Pancreas (tissue), 10 donors: ENCODE data around the gene HSPA12A. TPM values are rescaled to one million over a fixed set of nuclear protein-coding genes. Genes with fewer than 3 reads are reported as not detected.

Experiments used
- ATAC-seq, 4 donors: fragments of 200-7000 bp; cut with Tn5 transposase; one replicate each; pipeline versions ENCODE4 v1.8.0 to v1.9.1; 2020; ENCODE audit warnings: mild to moderate bottlenecking in 4 of 4, moderate library complexity in 4 of 4
- DNase-seq, 6 donors: peaks; one replicate each; pipeline ENCODE4 v3.0.0-alpha.2; 2020
- FAIRE-seq: peaks from 2 replicates; lab custom pipeline; 2012; peaks lifted over from hg19 to GRCh38; lab: Jason Lieb, UNC
- H3K27ac ChIP-seq, 4 donors: fragments of 200-600 bp; sonication (generic); 1 replicate in 3 of 4; 2 replicates in 1 of 4; pipeline versions ENCODE4 v1.5.0 to v1.8.0; 2020
- H3K27me3 ChIP-seq, 4 donors: fragments of 200-600 bp; one replicate each; pipeline ENCODE4 v1.8.0; 2021
- H3K36me3 ChIP-seq, 3 donors: fragments of 200-600 bp; sonication (generic) in 1 of 3; one replicate each; pipeline versions ENCODE4 v1.5.0 to v1.8.0; 2020 to 2021
- H3K4me1 ChIP-seq, 3 donors: fragments of 200-600 bp; one replicate each; pipeline ENCODE4 v1.8.0; 2021
- H3K4me3 ChIP-seq, 4 donors: fragments of 200-600 bp; sonication (generic) in 2 of 4; one replicate each; pipeline versions ENCODE4 v1.5.0 to v1.8.0; 2020 to 2021
- H3K9me3 ChIP-seq, 4 donors: fragments of 200-600 bp; one replicate each; pipeline ENCODE4 v1.8.0; 2021
- CTCF ChIP-seq, 4 donors: fragments of 200-600 bp; sonication (generic) in 3 of 4; IDR thresholded peaks; one replicate each; pipeline versions ENCODE4 v1.5.0 to v1.8.0; 2021; ENCODE audit warnings: antibody characterized with exemption in 4 of 4
- WGBS, 2 donors: extraction: QIAGEN DNeasy Blood & Tissue Kit; methylation state at CpG; one replicate each; pipeline ENCODE4 v1.1.7; 2013; 5-methylcytosine and 5-hydroxymethylcytosine counted together
- intact Hi-C, 3 donors: fragments of 100-400 bp; cut with DNase I; formaldehyde crosslinking; loops; one replicate each; pipeline versions ENCODE4 v1.11.1 to v1.14.2; 2022
- polyA plus RNA-seq, 2 donors: library from polyadenylated mRNA; stranded (reverse); fragments of 200-250 nt; gene quantifications; one replicate each; pipeline ENCODE4 v1.2.3, GENCODE V29; 2013
- total RNA-seq, 6 donors: library from RNA; stranded (reverse); fragmentation: NEBNext Ultra II Directional in 4 of 6; extraction: Animal tissue kit (Norgen Biotek cat#: 25700) in 4 of 6; gene quantifications; one replicate each; pipeline versions ENCODE4 v1.2.1 to v1.2.4, GENCODE V29; 2021 to 2023
- donor health status: healthy with polysubstance abuse.
- donor health status: DM: no; HTN: no; CAD: no; lungs with moderate emphysema.
- donor health status: DM: no; HTN: no; CAD: no.
- donor health status: control.
- donor health status: control.
- donor health status: Bipolar disorder and iron deficiency.
- donor health status: DM: yes; HTN: yes; CAD: no.
- donor health status: DM: no; HTN: no; CAD: no.
- donor health status: DM: no; HTN: no; CAD: no.
- donor health status: DM: yes; HTN: yes; CAD: no.

Gene HSPA12A
- 1 to 10 TPM; 3.1 to 8.2 (median 4.5) TPM for total RNA-seq
- polyA plus RNA-seq = 1 to 10 TPM; 2.7 to 3.6 TPM

GRCh38 chr10:116742367-116743265 lies at the start of gene HSPA12A:
TSS of gene HSPA12A (minus strand) at chr10:116742566. CDS start at chr10:116742469, 97 bp downstream.
- no peak for TF ChIP-seq CTCF (IDR thresholded peaks at IDR 0.05)
- no peaks in the 10 kb centered on the region for H3K4me1 ChIP-seq
- peak within 1 kb of the TSS; percentile 87 to 91 (median 90) for H3K27ac ChIP-seq
- no peak for FAIRE-seq
- WGBS, 2 donors = 0 to 1% methylated on average over 37 to 114 of the region's 114 CpGs
- ATAC-seq = peak; percentile 93 to 95 (median 94)
- H3K9me3 ChIP-seq = no peaks in the 10 kb centered on the region
- intact Hi-C loops = no loop called here
- H3K27me3 ChIP-seq = no peaks in the 10 kb centered on the region
- no peaks in the 10 kb centered on the region for H3K36me3 ChIP-seq
- H3K4me3 ChIP-seq = peak within 1 kb of the TSS; percentile 51 to 91 (median 68)
- peak; percentile 72 to 93 (median 85) for DNase-seq

- FAIRE-seq (no peak), ATAC-seq (no peak), DNase-seq (no peak)
- H3K9me3 ChIP-seq = no peaks in the 10 kb centered on the region
- H3K4me1 ChIP-seq = no peaks in the 10 kb centered on the region
- no peak overlapping the region for H3K27ac ChIP-seq
- H3K27me3 ChIP-seq = no peaks in the 10 kb centered on the region
- H3K4me3 ChIP-seq = no peak overlapping the region
- 91 to 99% methylated on average over 2 of the region's 2 CpGs for WGBS, 2 donors
- no peak for TF ChIP-seq CTCF (IDR thresholded peaks at IDR 0.05)
- no peaks in the 10 kb centered on the region for H3K36me3 ChIP-seq
- intact Hi-C loops = loop anchor here in 2 of 3 donors (5.0 to 10.0 kb wide), 2 partner anchors 284 to 384 kb away; no protein-coding TSS in a partner anchor
Measured at GRCh38 chr10:116791241-116791640, 48.9 kb upstream of the HSPA12A start.

- peak; percentile 82 to 99 (median 92) for ATAC-seq
- 2 to 3% methylated on average over 29 of the region's 29 CpGs for WGBS, 2 donors
- Histone ChIP-seq H3K27ac (no peak overlapping the region), H3K36me3 (no peaks in the 10 kb centered on the region), H3K27me3 (no peaks in the 10 kb centered on the region), H3K4me1 (no peaks in the 10 kb centered on the region), H3K4me3 (peak overlapping the region in 2 of 4 donors; percentile 26 to 33), H3K9me3 (no peaks in the 10 kb centered on the region)
- TF ChIP-seq CTCF (IDR thresholded peaks at IDR 0.05) = peak; percentile 97 to 99 (median 98)
- intact Hi-C loops = loop anchor here in 1 of 3 donors (5.0 kb wide), 1 partner anchor 106 kb away; no protein-coding TSS in a partner anchor
- DNase-seq = peak; percentile 50 to 92 (median 74)
- no peak for FAIRE-seq
Measured at GRCh38 chr10:116787893-116788665, 45.7 kb upstream of the HSPA12A start.

- H3K36me3 ChIP-seq = no peaks in the 10 kb centered on the region
- H3K27me3 ChIP-seq = no peaks in the 10 kb centered on the region
- WGBS, 2 donors = 73 to 74% methylated on average over 8 of the region's 8 CpGs
- H3K27ac ChIP-seq = no peak overlapping the region
- TF ChIP-seq CTCF (IDR thresholded peaks at IDR 0.05) = no peak
- intact Hi-C loops = loop anchor here in 1 of 3 donors (5.0 kb wide), 1 partner anchor 105 kb away; no protein-coding TSS in a partner anchor
- H3K4me3 ChIP-seq = no peak overlapping the region
- no peaks in the 10 kb centered on the region for H3K4me1 ChIP-seq
- no peaks in the 10 kb centered on the region for H3K9me3 ChIP-seq
- ATAC-seq (no peak), FAIRE-seq (no peak), DNase-seq (no peak)
Measured at GRCh38 chr10:116787053-116787659, 44.8 kb upstream of the HSPA12A start.
